Naive thymus-derived CD4-positive, alpha-beta T cell (primary cell): ENCODE results near the gene PHF14. TPM values are rescaled to one million over a fixed set of nuclear protein-coding genes. Genes with fewer than 3 reads are reported as not detected.
"Not testable (repeated sequence)": the region's sequence is repeated elsewhere in the genome, so short reads cannot be mapped to it uniquely, and the experiment has no call there.

ENCODE experiments used
- ATAC-seq: fragments of 150-1000 bp; cut with Tn5 transposase; 2 replicates; pipeline ENCODE4 v1.10.0; 2021; ENCODE audit warnings: mild to moderate bottlenecking, moderate library complexity
- CTCF ChIA-PET: fragments of 350-600 bp; sonication (Branson Sonifier 250); formaldehyde crosslinking; loops from one replicate; lab custom pipeline; 2021; ENCODE audit warnings: antibody characterized with exemption; lab: Charles Lee
- POLR2A ChIA-PET: fragments of 350-600 bp; sonication (Branson Sonifier 250); formaldehyde crosslinking; loops from one replicate; lab custom pipeline; 2021; ENCODE audit warnings: antibody characterized with exemption, inconsistent platforms; lab: Charles Lee
- DNase-seq, 9 donors: peaks; one replicate each; pipeline versions ENCODE4 v3.0.0 to v3.0.0-alpha.2; 2020 to 2022; ENCODE audit warnings: mixed read lengths in 1 of 9
- H3K27ac ChIP-seq: one replicate; pipeline ENCODE4 v1.7.0; 2013; ENCODE audit warnings: mild to moderate bottlenecking, low read depth, low read length, moderate library complexity
- H3K27me3 ChIP-seq, 2 donors: one replicate each; pipeline ENCODE4 v1.7.0; 2013; ENCODE audit warnings: low read length in 2 of 2, mild to moderate bottlenecking in 2 of 2, moderate library complexity in 2 of 2; ENCODE audit not compliant: control insufficient read depth in 2 of 2, insufficient read depth in 2 of 2
- H3K36me3 ChIP-seq, 3 experiments: 1 replicate in 2 of 3; 2 replicates in 1 of 3; pipeline ENCODE4 v1.7.0; 2013; ENCODE audit warnings: low read length in 3 of 3, mild to moderate bottlenecking in 3 of 3, moderate library complexity in 1 of 3; ENCODE audit not compliant: insufficient read depth in 3 of 3, control insufficient read depth in 2 of 3
- H3K4me1 ChIP-seq, 2 donors: one replicate each; pipeline ENCODE4 v1.7.0; 2013; ENCODE audit warnings: low read length in 2 of 2, mild to moderate bottlenecking in 2 of 2, moderate library complexity in 1 of 2; ENCODE audit not compliant: control insufficient read depth in 2 of 2, insufficient read depth in 2 of 2
- H3K4me3 ChIP-seq: 2 replicates; pipeline ENCODE4 v1.7.0; 2013; ENCODE audit warnings: mild to moderate bottlenecking, low read length
- H3K9me3 ChIP-seq, 3 experiments: 1 replicate in 2 of 3; 2 replicates in 1 of 3; pipeline ENCODE4 v1.7.0; 2013; ENCODE audit warnings: low read length in 3 of 3; ENCODE audit not compliant: control insufficient read depth in 2 of 3
- H3K27ac Mint-ChIP-seq, 9 donors: one replicate each; pipeline ENCODE4 v1.8.0; 2020 to 2022; ENCODE audit warnings: mixed read lengths in 9 of 9, mild to moderate bottlenecking in 8 of 9, moderate library complexity in 5 of 9, inconsistent platforms in 2 of 9
- H3K27me3 Mint-ChIP-seq, 5 donors: one replicate each; pipeline ENCODE4 v1.8.0; 2021 to 2022; ENCODE audit warnings: mixed read lengths in 5 of 5, mild to moderate bottlenecking in 1 of 5
- H3K36me3 Mint-ChIP-seq, 5 donors: one replicate each; pipeline ENCODE4 v1.8.0; 2020 to 2022; ENCODE audit warnings: mixed read lengths in 5 of 5, mild to moderate bottlenecking in 3 of 5, inconsistent platforms in 1 of 5
- H3K4me1 Mint-ChIP-seq, 7 donors: one replicate each; pipeline ENCODE4 v1.8.0; 2020 to 2022; ENCODE audit warnings: mixed read lengths in 7 of 7, mild to moderate bottlenecking in 3 of 7, inconsistent platforms in 1 of 7
- H3K4me3 Mint-ChIP-seq, 10 donors: one replicate each; pipeline ENCODE4 v1.8.0; 2020 to 2022; ENCODE audit warnings: mild to moderate bottlenecking in 10 of 10, mixed read lengths in 10 of 10, moderate library complexity in 6 of 10, inconsistent platforms in 2 of 10
- H3K9me3 Mint-ChIP-seq, 11 donors: one replicate each; pipeline ENCODE4 v1.8.0; 2020 to 2022; ENCODE audit warnings: mixed read lengths in 11 of 11, mild to moderate bottlenecking in 4 of 11, inconsistent platforms in 1 of 11, moderate library complexity in 1 of 11
- intact Hi-C, 2 donors: fragments of 100-400 bp; cut with micrococcal nuclease; formaldehyde crosslinking; loops; one replicate each; pipeline ENCODE4 v1.15.1; 2023
- polyA plus RNA-seq, 2 donors: library from polyadenylated mRNA; unstranded; fragments of 300-500 nt; fragmentation: Illumina TruSeq; gene quantifications; one replicate each; pipeline ENCODE4 v1.2.3, GENCODE V29; 2021
- total RNA-seq, 6 experiments: library from RNA in 5 of 6; stranded (reverse) in 5 of 6; gene quantifications; 1 replicate in 5 of 6; 2 replicates in 1 of 6; pipeline ENCODE4 v1.2.3 and lab custom pipeline; 2021 to 2026

Gene PHF14, protein sequence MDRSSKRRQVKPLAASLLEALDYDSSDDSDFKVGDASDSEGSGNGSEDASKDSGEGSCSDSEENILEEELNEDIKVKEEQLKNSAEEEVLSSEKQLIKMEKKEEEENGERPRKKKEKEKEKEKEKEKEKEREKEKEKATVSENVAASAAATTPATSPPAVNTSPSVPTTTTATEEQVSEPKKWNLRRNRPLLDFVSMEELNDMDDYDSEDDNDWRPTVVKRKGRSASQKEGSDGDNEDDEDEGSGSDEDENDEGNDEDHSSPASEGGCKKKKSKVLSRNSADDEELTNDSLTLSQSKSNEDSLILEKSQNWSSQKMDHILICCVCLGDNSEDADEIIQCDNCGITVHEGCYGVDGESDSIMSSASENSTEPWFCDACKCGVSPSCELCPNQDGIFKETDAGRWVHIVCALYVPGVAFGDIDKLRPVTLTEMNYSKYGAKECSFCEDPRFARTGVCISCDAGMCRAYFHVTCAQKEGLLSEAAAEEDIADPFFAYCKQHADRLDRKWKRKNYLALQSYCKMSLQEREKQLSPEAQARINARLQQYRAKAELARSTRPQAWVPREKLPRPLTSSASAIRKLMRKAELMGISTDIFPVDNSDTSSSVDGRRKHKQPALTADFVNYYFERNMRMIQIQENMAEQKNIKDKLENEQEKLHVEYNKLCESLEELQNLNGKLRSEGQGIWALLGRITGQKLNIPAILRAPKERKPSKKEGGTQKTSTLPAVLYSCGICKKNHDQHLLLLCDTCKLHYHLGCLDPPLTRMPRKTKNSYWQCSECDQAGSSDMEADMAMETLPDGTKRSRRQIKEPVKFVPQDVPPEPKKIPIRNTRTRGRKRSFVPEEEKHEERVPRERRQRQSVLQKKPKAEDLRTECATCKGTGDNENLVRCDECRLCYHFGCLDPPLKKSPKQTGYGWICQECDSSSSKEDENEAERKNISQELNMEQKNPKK
- total RNA-seq: 10 to 100 TPM; 29.8 to 41.3 (median 36.7) TPM
- polyA plus RNA-seq: 10 to 100 TPM in 1 of 2 donors, 1 to 10 TPM in 1; 9.6 to 11.7 TPM
- total RNA-seq (lab: John Stamatoyannopoulos, UW): 93.8 reads per million, percentile 83 among the genes with 10 or more reads in this experiment

DNA sequence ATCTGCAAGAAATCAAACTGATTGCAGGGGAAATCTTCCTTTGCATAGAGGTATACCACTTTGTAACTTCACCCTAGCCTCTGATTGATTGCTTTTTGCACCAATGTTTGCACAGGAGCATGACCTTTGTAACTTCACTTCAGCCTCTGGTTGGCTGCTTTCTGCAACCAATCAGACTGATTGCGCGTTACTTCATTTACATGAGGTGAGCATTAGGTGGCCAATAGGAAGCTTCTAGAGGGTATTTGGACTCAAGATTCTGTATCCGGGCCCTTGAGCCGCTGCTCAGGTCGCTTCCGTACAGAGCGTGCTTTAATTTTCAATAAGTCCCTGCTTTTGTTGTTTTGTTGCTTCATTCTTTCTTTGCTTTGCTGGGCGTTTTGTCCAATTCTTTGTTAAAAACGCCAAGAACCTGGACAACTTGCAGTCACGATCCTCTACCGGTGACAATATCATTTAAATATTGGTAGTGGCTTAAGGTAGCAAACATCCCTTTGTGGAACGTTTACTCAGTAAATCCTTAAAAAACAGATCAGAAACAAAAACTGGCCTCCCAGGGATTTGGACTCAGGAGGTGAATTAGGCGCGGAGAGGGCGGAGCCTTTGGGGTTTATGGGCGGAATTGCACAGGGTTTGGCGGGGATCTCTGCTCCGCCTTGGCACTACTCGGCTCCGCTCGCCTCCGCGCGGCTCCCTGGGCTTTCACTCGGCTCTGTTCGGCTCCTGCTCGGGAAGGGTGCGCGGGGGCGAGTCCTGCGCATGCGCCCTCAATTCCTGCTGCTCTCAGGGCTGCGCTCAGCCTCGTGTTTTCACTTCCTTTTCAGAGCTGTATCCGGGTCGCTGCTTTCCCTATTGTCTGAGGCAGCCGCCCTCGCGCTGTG lies at the start of gene PHF14:
Gene PHF14, plus strand, starts transcription at position 812 of the 881 bp plus-strand sequence. CDS start 452 bp downstream, outside the sequence.
- intact Hi-C loops: loop anchor here (1.0 to 5.0 kb wide), 2 partner anchors 33 to 239 kb away; a partner anchor contains a TSS
- peak within 1 kb of the TSS; percentile 77 to 95 (median 92) for H3K4me3 Mint-ChIP-seq
- Histone ChIP-seq H3K4me1 (peaks cover 9 to 20% of the 10 kb centered on the region in 2 donors), H3K27ac (peak within 1 kb of the TSS; percentile 71), H3K9me3 (no peaks in the 10 kb centered on the region), H3K4me3 (peak within 1 kb of the TSS; percentile 90), H3K36me3 (peaks cover 0 to 3% (median 0%) of the 10 kb centered on the region in 3 experiments), H3K27me3 (no peaks in the 10 kb centered on the region)
- peaks cover 2 to 27% (median 24%) of the 10 kb centered on the region in 5 donors for H3K36me3 Mint-ChIP-seq
- peaks cover 14 to 54% (median 38%) of the 10 kb centered on the region in 7 donors for H3K4me1 Mint-ChIP-seq
- DNase-seq: peak; percentile 86 to 97 (median 95)
- POLR2A ChIA-PET: interaction anchor here (3.1 kb wide), 1 partner anchor 33 kb away, joined by 79 read pairs; a partner anchor contains a TSS
- CTCF ChIA-PET: interaction anchor here (0.7 to 1.4 kb wide), 2 partner anchors 25 to 32 kb away, joined by 3 read pairs; no protein-coding TSS in a partner anchor
- no peaks in the 10 kb centered on the region for H3K9me3 Mint-ChIP-seq
- H3K27me3 Mint-ChIP-seq: peaks cover 5 to 22% (median 12%) of the 10 kb centered on the region in 5 donors
- H3K27ac Mint-ChIP-seq: peak within 1 kb of the TSS; percentile 85 to 97 (median 94)
- peak; percentile 96 for ATAC-seq

DNA sequence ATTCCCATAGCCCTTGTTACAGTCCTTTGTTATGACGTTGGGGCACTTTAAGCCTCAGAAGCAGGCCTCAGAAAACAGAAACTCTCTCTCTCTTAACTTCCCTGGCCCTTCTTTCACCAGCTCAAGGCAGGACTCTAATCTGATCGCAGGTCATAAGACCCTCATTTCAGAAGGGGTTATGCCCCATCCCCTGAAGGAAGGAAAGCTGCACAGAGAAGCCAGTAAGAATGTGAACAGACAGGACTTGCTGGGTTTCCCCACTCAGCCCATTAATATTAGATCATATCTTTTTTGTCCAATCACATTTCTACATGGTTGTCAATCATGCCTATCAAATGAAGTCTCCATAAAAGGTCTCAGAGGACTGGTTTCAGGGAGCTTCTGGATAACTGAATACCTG lies 49.3 kb upstream of the PHF14 start:
- ATAC-seq (no peak), DNase-seq (no peak)
- H3K9me3 ChIP-seq: no peaks in the 10 kb centered on the region
- H3K27ac Mint-ChIP-seq: no peak overlapping the region
- no peak overlapping the region for H3K4me3 ChIP-seq
- ChIA-PET CTCF (no interaction called here), POLR2A (interaction anchor here (1.1 kb wide), 1 partner anchor 16 kb away, joined by 4 read pairs; a partner anchor contains a TSS)
- H3K36me3 Mint-ChIP-seq: peaks cover 0 to 6% (median 0%) of the 10 kb centered on the region in 5 donors
- peaks cover 0 to 3% (median 0%) of the 10 kb centered on the region in 5 donors for H3K27me3 Mint-ChIP-seq
- no peaks in the 10 kb centered on the region for H3K27me3 ChIP-seq
- no peaks in the 10 kb centered on the region for H3K36me3 ChIP-seq
- no peaks in the 10 kb centered on the region for H3K4me1 Mint-ChIP-seq
- H3K4me1 ChIP-seq: no peaks in the 10 kb centered on the region
- intact Hi-C loops: no loop called here
- H3K9me3 Mint-ChIP-seq: no peaks in the 10 kb centered on the region
- no peak overlapping the region for H3K4me3 Mint-ChIP-seq
- H3K27ac ChIP-seq: no peak overlapping the region

DNA sequence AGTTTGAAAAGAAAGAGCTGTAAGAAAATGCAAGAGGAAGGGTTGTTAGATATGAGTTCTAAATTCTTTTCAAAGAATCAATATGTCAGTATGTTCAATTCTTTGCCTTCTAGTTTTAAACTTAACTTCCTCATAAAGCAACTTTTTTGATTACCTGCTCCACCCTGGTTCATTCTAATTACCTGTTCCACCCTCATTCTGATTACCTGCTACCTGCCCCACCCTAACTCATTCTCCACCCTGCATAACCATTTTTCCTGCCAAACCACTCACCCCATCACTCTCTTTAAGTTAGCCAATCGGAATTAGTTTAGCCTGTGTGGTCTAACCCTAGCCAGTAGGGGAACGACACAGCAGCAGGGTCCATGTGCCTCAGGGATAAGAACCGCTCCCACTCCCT lies 45.5 kb upstream of the PHF14 start:
- H3K9me3 Mint-ChIP-seq, H3K4me1 Mint-ChIP-seq, DNase-seq, ATAC-seq, H3K4me3 ChIP-seq, intact Hi-C loops, H3K4me3 Mint-ChIP-seq, POLR2A ChIA-PET, H3K9me3 ChIP-seq, H3K27me3 Mint-ChIP-seq, H3K27ac ChIP-seq, H3K27me3 ChIP-seq, CTCF ChIA-PET, H3K4me1 ChIP-seq: not testable (repeated sequence)
- H3K27ac Mint-ChIP-seq: peak overlapping the region in 1 of 9 donors; percentile 24
- peaks cover 3 to 13% (median 7%) of the 10 kb centered on the region in 3 experiments for H3K36me3 ChIP-seq
- peaks cover 0 to 17% (median 5%) of the 10 kb centered on the region in 5 donors for H3K36me3 Mint-ChIP-seq

DNA sequence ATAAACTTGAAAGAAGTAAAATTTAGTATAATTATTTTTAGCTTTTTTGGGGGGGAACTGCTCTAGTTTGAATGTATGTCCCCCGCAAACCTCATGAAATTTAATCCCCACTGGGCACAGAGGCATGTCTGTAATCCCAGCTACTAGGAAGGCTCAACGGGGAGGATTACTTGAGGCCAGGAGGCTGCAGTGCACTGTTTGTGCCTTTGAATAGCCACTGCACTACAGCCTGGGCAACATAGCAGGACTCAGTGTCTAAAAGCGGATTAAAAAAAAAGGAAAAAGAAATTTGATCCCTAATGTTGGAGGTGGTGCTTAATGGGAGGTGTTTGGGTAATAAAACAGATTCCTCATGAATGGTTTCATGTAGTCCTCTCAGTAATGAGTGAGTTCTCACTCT lies 43.1 kb upstream of the PHF14 start:
- Mint-ChIP-seq H3K36me3 (peaks cover 0 to 22% (median 7%) of the 10 kb centered on the region in 5 donors), H3K27me3 (no peaks in the 10 kb centered on the region), H3K9me3 (no peaks in the 10 kb centered on the region), H3K4me3 (no peak overlapping the region), H3K4me1 (peaks cover 1 to 13% (median 9%) of the 10 kb centered on the region in 7 donors), H3K27ac (peak overlapping the region in 1 of 9 donors; percentile 23)
- H3K4me3 ChIP-seq: no peak overlapping the region
- no peak for ATAC-seq
- H3K9me3 ChIP-seq: no peaks in the 10 kb centered on the region
- no peak overlapping the region for H3K27ac ChIP-seq
- H3K27me3 ChIP-seq: no peaks in the 10 kb centered on the region
- H3K4me1 ChIP-seq: no peaks in the 10 kb centered on the region
- peaks cover 5 to 24% (median 7%) of the 10 kb centered on the region in 3 experiments for H3K36me3 ChIP-seq
- CTCF ChIA-PET: no interaction called here
- no peak for DNase-seq
- POLR2A ChIA-PET: interaction anchor here (2.4 kb wide), 1 partner anchor 10 kb away, joined by 13 read pairs; a partner anchor contains a TSS
- intact Hi-C loops: no loop called here

DNA sequence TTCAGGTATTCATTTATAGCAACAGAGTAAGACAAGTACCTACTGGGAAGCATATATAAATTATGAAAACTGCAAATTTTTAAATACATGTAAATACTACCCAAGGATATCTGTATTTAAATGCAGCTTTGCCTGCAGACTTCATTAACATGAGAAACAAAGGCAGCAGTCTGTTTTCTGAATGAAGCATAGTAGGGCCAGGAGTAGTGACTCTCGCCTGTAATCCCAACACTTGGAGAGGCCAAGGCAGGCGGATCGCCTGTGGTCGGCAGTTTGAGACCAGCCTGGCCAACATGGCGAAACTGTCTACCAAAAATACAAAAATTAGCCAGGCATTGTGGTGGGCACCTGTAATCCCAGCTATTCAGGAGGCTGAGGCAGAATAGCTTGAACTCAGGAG lies 42.5 kb upstream of the PHF14 start:
- intact Hi-C loops: no loop called here
- CTCF ChIA-PET: no interaction called here

More for the DNA sequence above, 42.5 kb upstream of the PHF14 start:
- ATAC-seq: no peak
- no peak overlapping the region for H3K4me3 Mint-ChIP-seq
- Histone ChIP-seq H3K4me1 (no peaks in the 10 kb centered on the region), H3K36me3 (peaks cover 5 to 30% (median 10%) of the 10 kb centered on the region in 3 experiments), H3K9me3 (no peaks in the 10 kb centered on the region), H3K27me3 (no peaks in the 10 kb centered on the region), H3K4me3 (no peak overlapping the region), H3K27ac (no peak overlapping the region)
- H3K36me3 Mint-ChIP-seq: peaks cover 1 to 28% (median 12%) of the 10 kb centered on the region in 5 donors
- H3K27me3 Mint-ChIP-seq: no peaks in the 10 kb centered on the region
- H3K4me1 Mint-ChIP-seq: peaks cover 3 to 20% (median 15%) of the 10 kb centered on the region in 7 donors
- POLR2A ChIA-PET: no interaction called here
- H3K9me3 Mint-ChIP-seq: no peaks in the 10 kb centered on the region
- no peak for DNase-seq
- H3K27ac Mint-ChIP-seq: peak overlapping the region in 2 of 9 donors; percentile 23 to 39
